Pons (tissue), 1 donor: ENCODE data around the gene YOD1.
A peak's percentile ranks its signal among the peaks of the same experiment; 100 is the strongest.

Source experiments
- DNase-seq: peaks from one replicate; pipeline ENCODE4 v3.0.0-alpha.2; 2016; ENCODE audit warnings: low spot score

YOD1 gene

DNA sequence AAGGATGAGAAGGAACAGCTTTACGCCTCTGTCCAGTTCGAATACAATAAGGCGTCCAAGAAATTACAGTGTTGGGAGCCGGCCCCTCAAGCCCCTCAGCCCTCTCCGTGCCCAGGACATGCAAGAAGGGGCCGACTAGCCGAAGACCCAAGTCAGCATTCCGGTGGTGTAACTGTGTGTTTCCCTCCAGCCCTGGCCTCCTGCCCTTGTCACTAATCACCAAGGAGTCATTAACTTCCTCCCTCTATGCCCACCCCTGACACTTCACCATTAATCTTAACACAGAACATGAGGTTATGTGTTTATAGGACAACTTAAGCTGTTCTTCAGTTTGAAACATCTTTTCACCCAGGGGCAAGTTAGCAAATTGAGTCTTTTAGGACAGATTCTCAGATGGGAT is 21.2 kb upstream of the YOD1 start:
- no peak for DNase-seq

DNA sequence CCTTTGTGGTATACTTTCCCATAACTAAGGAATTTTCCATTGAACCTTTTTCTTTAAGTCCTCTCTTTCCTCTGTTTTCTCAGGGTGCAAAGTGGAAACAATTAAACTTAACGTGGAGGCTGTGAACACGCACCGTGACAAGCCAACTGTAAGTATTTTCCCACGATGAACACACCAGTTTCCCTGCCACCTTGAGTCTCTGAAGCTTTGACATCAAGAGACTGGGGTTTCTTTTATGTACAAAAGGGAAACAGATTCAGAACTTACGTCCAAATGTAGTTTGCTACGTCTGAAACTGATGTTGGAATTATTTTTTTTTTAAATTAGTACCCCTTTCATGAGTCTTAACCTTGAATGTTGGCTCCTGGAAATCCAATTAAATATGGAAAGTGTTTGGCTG is 20.4 kb upstream of the YOD1 start:
- no peak for DNase-seq

DNA sequence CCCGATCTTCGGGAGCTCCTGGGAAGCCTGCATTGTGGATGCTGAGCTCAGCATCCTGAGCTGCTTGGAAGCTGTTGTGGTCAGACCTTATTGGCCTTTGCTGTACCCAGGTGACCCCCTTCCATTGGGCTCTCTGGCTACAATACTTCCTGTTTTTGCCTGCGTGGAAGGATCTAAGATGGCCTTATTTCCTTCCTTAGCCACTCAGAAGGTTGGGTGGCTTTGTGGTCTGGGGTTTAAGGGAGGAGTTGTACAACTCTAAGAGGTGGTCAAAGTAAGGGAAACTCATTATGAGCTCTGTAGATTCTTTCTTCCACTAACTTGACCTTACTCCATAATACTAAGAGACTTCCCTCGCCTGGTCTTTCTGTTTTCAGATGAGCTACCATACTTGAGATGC is 19.8 kb upstream of the YOD1 start:
- DNase-seq: no peak

DNA sequence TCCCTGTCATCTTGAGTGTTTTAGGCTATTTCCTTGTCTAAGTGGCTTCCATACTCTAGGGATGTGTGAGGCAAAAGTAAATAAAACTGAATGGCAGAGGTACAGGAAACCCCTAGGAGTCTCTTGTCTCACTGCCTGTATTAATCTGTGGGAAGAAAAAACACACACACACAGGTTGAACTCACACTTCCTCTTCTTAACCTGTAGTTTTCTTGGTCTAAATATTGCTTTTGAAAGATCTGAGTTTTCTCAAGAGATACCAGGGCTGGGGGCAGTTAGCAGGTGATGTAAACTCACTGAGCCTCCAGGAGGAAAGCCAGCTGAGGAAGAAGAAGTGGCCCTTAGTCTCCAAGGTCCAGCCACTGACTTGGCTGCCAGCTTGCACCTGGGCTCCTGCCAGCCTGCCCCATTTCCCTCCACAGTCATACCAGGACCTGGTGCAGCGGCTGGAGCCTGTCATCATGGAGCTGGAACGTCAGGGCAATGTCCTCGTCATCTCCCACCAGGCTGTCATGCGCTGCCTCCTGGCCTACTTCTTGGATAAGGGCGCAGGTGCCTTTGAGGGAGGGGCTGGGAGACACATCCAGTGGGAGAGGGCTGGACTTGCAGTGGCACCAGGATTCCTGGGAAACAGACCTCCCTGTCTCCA is 19.0 kb upstream of the YOD1 start:
- DNase-seq: no peak

DNA sequence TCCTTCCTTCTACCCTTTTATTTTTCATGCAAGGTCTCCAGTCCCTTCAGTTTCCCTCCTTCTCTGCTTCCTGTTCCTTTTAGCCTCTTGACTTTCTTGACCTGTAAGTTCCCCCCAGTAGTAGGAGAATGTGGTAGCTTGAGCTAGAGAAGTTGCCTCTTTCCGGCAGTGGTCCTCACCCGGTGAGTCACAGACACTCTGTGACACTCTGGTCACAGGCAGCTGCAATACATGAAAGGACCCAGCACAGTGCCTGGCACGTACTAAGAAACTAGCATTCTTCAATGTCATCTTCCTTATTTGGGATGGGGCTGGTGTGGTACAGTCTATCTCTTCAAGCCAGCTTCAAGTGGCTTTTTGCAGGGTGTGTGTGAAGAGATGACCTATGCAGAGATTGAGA is 18.1 kb upstream of the YOD1 start:
- DNase-seq: no peak

DNA sequence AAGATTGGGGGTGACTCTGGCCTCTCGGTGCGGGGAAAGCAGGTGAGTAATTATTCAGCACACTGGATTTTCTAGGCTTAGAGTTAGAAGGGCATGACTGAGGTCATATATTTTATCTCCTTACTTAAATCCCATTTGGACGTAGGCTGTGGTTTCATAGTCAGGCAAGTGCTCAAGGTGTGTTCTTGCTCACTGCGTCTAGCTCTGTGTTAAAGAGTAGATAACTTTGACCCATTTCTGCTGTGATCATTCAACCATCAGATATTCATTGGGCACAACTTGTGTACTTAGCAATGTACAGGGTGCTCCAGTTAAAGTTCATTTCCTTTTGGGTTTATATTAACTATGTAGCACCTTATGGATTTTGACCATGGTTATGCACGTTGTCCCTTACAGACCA is 16.7 kb upstream of the YOD1 start:
- DNase-seq: no peak

DNA sequence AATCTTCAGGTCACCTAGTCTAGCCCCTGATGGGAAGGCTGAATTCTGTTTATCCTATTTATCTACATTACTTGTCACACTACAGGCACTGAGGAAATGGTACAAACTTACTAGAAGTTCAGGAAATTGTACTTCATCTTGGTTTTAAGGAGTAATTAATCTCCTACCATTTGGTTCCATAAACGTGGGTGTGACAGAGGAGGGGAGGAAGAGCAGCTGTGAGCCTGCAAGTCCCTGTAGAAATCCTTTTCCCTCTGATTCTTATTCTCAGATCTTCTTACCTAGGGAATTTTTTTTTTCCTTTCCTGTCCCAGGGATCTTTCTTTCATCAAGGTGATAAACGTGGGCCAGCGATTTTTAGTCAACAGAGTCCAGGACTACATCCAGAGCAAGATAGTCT is 16.2 kb upstream of the YOD1 start:
- no peak for DNase-seq

DNA sequence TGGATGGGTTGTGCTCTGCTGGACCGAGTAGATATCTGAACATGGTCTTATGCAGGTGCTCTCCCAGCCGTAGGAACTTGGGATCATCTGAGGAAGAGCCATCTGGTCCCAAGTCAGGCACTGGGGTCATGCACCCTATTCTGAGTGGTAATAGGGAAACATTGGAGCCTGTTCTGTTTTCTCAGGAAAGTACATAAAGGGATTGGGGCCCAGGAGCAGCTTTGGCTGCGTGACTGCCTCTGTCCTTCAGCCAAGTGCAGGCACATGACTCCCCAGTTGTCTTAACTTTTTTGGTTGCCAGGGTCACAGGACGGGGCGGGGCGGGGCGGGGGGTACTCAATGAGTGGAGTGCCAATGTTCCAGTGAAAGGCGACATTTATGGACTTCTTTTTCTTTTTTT is 13.6 kb upstream of the YOD1 start:
- DNase-seq: peak; percentile 23

DNA sequence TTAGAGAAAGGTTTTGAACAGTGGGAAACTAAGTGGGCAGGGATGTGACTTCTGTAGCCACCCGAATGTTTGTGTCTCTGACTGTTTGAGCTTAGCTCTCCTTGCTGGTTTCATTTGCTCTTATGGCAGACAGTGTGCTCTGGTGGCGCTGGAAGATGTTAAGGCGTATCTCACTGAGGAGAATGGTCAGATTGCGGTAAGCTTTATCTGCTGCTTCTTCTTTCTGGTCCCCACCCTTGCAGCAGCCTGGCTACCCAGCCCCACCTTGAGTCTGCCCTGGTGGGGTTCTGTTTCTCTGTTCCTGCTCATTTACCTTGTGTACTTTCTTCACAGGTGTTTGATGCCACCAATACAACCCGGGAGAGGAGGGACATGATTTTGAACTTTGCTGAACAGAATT is 12.0 kb upstream of the YOD1 start:
- no peak for DNase-seq

DNA sequence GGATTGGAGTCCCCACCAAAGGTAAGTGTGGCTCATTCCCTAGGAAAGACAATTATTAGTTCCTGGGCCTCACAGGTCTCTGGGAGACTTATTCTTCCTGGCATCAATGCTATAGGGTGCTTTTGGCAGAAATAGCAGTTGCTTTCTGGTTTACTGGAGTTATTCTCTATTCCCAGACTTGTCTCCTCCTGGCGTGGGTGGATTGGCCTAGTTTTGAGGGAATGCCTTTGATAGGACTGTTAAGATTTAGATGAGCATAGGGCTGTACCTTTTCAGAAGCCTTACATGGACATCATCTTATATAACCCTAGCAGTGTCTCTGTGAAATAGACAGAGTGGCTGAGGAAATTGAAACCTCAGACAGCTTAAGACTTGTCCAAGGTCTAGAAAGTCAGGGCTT is 11.1 kb upstream of the YOD1 start:
- DNase-seq: no peak

DNA sequence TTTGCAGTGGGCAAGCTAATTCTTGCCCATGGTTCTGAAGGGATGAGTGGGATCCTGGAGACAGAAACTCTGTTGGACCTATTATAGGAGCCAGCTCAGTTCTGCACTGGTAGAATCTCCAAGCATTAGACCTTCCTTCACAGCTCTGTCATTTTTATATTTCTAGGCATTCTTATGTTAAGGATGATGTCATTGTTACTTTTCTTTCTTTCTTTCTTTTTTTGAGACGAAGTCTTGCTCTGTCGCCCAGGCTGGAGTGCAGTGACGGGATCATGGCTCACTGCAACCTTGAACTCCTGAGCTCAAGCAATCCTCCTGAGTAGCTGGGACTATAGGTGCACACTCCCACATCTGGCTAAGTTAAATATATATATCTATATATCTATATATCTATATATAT is 9.6 kb upstream of the YOD1 start:
- DNase-seq: no peak

DNA sequence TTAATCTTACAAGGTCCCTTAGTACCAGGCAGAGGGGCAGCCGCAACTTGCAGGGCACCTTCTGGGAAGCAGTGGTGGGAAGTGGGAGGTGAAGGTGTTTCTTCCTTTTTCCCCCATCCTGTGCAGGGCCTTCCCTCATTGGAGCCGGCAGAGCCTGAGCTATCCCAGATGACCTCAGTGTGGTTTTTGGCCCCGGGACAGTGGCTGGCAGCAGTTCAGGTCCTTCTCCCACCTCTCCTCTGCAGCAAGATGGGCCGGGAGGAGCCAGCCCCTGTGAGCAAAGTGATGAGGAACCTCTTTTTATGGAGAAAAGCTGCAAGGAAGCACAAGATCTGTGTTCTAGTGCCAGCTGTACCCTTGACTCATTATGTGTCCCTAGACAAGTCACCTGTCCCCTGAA is 8.9 kb upstream of the YOD1 start:
- no peak for DNase-seq

DNA sequence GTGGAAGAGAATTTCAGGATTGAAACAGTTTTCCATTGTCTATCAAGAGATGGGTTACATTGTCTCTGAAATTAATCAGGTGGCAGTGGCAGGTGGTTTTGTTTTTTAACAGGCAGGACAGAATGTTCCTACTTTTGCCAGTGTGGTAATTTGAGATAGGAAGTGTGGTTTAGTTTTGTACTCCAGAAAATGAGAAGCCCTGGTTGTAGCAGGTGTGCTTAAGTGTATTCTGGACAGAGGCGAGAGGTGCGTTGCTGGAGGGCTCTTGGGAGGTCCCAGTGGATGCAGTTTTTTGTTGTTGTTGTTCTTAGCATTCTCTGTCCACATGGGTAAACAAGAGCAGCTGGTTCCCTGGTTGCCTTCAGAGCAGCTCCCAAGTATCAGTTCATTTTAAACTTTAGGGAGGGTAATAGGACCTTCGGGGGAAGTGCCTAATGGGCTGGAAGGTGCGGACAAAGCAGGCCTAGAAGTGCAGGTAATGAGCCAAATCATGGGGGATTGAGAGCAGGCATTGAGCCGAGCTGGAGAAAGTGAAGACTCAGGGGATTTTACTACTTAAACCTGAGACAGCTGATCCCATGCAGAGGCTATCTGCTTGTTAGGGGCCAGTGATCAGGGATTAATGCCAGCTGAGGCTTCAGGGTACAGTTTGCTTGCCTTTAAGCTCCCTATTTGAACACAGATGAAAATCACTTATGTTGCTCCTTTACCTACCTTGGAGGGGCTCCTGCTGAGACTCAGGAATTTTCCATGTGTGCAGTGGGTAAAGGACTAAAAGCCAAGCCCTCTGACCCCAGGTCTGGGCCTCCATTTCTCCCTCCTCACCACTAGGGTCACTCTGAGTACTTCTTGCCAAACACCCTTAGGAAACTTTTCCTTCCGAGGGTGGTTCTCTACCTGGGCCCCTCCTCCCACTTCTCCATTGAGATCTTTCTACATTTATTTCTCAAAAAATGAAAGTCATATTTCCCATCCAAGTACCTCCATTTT is 8.2 kb upstream of the YOD1 start:
- DNase-seq: no peak

DNA sequence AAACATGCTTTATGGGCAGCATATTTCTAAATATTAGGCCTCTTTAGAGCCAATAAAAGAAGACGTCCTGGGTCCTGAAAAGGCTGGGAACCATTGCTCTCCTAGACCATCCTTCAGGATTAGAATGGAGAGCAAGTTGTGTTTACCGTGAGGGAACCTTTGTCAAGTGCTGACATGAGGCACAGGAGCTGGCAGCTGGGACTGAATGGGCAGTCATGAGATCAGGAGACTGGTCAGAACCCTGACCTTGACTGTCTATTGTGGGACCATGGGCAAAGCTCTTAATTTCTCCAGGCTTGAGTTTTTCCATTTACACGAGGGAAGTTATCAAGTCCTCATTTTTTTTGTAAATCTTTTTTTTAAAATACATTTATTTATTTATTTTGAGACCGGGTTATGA is 7.2 kb upstream of the YOD1 start:
- no peak for DNase-seq

DNA sequence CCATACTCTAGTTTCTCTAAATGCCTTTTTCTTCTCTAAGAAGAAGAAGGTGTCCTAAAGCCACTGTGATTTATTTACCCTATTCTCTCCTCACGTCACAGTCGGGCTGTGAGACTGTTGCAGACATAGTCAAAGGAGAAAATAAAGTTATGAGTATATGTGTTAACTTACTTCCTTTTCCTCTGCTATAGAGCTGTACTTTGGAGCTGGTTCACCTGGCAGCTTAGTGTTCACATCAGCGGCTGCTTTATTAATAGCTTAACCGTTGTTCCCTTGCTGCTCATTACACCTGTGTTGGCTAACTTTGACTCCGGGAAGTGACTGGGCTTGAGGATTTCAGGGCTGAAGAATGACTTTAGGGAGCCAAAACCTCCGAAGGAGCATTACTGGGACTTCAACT is 5.7 kb upstream of the YOD1 start:
- no peak for DNase-seq

DNA sequence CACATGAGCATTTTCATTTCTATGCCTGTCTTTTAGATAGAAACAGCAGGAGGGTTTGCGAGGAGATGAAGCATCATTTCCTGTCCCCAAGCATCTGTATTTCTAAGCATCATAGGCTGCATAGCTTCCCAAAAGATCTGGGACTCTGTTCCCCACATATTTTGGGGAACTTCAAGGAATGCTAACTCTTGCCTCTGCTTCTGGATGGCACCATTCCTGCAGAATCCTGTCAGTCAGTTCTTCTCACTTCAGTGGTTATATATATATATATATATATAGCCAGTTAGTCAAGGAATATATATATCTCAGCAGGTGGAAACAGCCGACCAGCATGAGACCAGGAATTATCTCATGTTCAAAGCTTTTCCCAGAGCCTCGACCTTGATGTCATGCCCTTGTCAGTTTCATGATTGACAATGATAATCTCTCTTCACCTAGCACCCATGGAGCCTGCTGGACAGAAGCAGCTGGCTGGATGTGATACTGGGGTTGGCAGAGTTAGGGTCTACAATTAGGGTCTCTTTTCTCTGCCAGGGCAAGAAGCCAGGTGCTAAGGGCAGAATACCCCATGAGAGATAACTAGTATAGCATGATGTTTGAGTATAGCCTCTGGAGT is 4.5 kb upstream of the YOD1 start:
- no peak for DNase-seq

DNA sequence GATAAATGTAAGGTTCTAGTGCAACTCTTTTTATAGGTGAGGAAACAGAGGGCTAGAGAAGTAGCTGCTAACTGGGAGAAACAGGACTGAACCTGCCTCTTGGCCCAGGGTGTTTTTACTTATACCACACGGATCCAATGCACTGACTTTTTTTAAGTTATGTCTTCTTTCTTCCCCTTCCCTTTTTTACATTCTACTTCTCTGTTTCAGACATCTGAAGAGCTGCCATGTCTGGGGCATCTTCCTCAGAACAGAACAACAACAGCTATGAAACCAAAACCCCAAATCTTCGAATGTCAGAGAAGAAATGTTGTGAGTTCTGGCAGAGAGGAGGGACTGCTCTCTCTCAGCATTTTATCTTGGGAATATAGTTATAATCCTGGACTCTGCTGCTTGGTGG is 3.5 kb upstream of the YOD1 start:
- peak; percentile 47 for DNase-seq

DNA sequence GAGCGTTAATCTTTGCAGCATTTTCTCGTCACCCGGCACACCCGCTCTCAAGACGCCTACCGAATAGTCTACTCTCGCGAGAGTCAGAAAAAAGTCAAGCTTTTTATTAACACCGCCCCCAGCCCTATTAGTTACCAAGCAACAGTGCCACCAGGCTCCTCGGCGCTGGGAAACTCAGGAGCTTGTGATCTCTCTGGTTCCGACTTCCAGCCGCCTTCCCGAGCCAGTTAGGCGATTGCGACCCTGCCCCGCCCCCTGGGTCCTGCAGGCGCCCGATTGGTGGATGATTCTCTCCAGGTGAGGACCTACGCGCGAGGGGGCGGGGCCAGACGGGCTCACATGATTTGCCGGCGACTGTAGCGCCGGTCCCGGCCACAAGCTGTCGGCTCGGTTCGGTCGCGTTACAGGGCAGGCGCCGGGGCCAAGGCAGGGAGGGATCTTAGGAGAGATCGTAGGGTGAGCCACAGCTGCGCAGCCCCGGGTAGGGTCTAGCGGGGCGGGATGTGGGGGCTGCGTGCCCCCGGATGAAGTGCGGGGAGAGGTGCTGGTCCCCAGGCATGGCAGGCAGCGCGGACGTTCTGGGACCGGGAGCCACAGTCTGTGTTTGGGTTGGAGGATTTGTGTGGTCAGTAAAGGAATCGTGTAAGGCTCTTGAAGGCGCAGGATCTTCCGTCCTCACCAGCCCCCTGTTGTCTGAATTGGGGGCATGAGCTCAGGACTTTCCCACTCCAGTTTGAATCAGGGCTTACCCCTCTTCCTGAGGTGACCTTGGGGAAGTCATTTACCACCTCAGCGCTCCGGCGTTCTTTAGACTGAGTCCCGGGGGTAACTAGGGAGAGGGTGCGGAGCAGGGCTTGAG is 2.1 kb upstream of the YOD1 start, which contains the start of gene PFKFB2:
TSS of gene PFKFB2 (plus strand) at position 365 of the 859 bp plus-strand sequence. CDS start 1,443 bp downstream, outside the sequence.
- DNase-seq: peak; percentile 97

DNA sequence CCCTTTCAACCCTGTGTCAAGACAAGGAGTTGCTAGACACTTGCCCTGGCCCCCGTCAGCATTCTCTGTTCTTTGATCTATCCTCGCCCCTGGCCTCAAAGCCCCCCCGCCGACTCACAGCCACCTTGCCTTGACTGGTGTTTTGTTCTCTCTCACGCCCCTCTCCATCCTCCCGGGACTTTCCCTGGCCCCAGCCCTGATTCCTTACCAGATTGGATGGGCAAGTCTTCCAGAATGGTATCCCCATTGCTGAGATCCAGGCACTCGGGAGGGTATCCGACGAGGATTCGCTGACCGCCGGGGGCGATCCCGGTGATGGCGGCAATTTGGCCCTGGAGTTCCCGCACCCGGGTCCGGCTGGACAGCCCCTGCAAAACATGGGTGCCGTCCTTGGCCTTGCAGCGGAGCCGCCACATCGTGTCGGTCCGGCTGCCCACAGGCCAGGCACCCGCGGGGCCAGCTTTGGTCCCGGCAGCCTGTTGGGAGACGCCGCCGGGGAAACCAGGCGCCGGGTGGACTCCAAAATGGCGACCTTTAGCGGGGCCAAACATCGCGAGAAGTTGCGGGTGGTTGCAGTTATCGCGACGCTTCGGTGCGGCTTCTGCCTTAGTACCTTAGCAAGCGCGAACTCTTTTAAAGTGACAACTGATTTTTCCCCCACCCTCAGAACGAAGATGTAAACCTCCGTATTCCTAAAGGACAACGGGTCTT is 373 bp downstream of the YOD1 start:
- peak; percentile 82 for DNase-seq

DNA sequence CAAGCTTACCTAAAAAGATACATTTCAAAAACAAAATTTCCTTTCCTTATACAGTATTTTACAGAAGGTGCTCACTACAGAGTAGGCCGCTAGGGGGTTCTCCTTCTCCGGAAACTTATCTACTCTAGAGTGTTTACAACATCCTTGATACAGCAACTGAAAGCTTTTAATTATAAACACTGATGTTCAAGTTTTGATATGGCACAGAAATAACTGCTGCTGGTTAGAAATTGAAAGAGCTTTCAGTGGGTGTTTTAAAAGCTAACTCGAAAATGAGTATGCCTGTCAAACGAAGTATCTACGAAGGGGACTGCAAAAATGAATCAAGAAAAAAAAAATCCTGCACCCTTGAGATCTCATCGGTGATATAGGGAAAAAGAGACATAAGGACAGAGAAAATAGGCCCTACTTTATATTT is 1.0 kb downstream of the YOD1 start:
- peak; percentile 85 for DNase-seq

DNA sequence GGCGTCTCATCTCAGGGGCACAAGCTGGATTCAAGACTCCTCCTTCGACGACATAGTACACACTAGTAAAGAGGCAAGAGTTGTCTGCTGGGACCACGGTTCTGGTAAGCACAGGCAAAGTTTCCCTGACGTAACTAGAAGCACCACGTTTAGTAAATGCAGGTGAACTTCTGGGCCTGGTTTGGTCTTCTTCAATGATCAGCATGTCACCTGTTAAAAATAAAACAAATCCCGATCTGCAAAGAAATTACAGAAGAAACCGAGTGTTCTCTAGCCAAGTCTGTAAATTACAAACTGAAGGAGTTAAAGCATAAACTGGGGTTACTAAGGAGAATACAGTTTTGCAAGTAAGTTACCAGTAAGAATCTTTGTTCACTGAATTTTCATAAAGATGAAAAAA is 1.5 kb downstream of the YOD1 start:
- DNase-seq: no peak
